CD14-positive monocyte (primary cell): Measurements from ENCODE around the gene SRPRB. TPM values are rescaled to one million over a fixed set of nuclear protein-coding genes. Genes with fewer than 3 reads are reported as not detected.
A peak's percentile ranks its signal among the peaks of the same experiment; 100 is the strongest.

ENCODE experiments used
- DNase-seq, 3 donors: peaks; one replicate each; pipeline ENCODE4 v3.0.0-alpha.2; 2011 to 2022
- H2AFZ ChIP-seq: 2 replicates; pipeline ENCODE4 v1.6.0; 2012; ENCODE audit warnings: mild to moderate bottlenecking, low read depth, low read length, inconsistent platforms; ENCODE audit not compliant: insufficient read depth, poor library complexity, severe bottlenecking
- H3K27ac ChIP-seq, 2 donors: 1 replicate in 1 of 2; 2 replicates in 1 of 2; pipeline ENCODE4 v1.5.1; 2012 to 2013; ENCODE audit warnings: low read length in 2 of 2, control low read depth in 1 of 2, inconsistent platforms in 1 of 2, low read depth in 1 of 2, mild to moderate bottlenecking in 1 of 2
- H3K27me3 ChIP-seq, 2 donors: one replicate each; pipeline versions ENCODE4 v1.6.0 to v1.6.1; 2011 to 2013; ENCODE audit warnings: low read length in 2 of 2; ENCODE audit not compliant: control insufficient read depth in 2 of 2, insufficient read depth in 2 of 2
- H3K36me3 ChIP-seq, 2 donors: replicated peaks in 1 of 2; 1 replicate in 1 of 2; 2 replicates in 1 of 2; pipeline versions ENCODE4 v1.5.1 to v1.6.1; 2012 to 2013; ENCODE audit warnings: low read length in 2 of 2, control low read depth in 1 of 2, inconsistent platforms in 1 of 2, mild to moderate bottlenecking in 1 of 2; ENCODE audit not compliant: insufficient read depth in 2 of 2, control insufficient read depth in 1 of 2
- H3K4me1 ChIP-seq, 2 donors: 1 replicate in 1 of 2; 2 replicates in 1 of 2; pipeline versions ENCODE4 v1.5.1 to v1.6.1; 2012 to 2013; ENCODE audit warnings: low read length in 2 of 2, control low read depth in 1 of 2, inconsistent platforms in 1 of 2, mild to moderate bottlenecking in 1 of 2, moderate library complexity in 1 of 2; ENCODE audit not compliant: insufficient read depth in 2 of 2, control insufficient read depth in 1 of 2
- H3K4me2 ChIP-seq: replicated peaks from 2 replicates; pipeline ENCODE3; 2012; ENCODE audit warnings: low read length, moderate library complexity, mild to moderate bottlenecking; ENCODE audit not compliant: poor library complexity, severe bottlenecking; ENCODE audit errors: extremely low read depth
- H3K4me3 ChIP-seq, 3 experiments: fragments of 200-600 bp in 1 of 3; sonication (generic) in 1 of 3; replicated peaks in 1 of 3; 1 replicate in 2 of 3; 2 replicates in 1 of 3; pipeline ENCODE4 v1.5.1; 2011 to 2013; ENCODE audit warnings: low read length in 3 of 3, mild to moderate bottlenecking in 3 of 3, control low read depth in 2 of 3, low read depth in 2 of 3, inconsistent platforms in 1 of 3, moderate library complexity in 1 of 3
- H3K79me2 ChIP-seq: 2 replicates; pipeline ENCODE4 v1.6.0; 2012; ENCODE audit warnings: mild to moderate bottlenecking, control low read depth, inconsistent platforms, low read length, moderate library complexity; ENCODE audit not compliant: insufficient read depth
- H3K9ac ChIP-seq: 2 replicates; pipeline ENCODE4 v1.6.0; 2017; ENCODE audit warnings: low read length, mild to moderate bottlenecking; ENCODE audit not compliant: insufficient read depth, poor library complexity, severe bottlenecking
- H3K9me3 ChIP-seq, 2 donors: replicated peaks in 1 of 2; 1 replicate in 1 of 2; 2 replicates in 1 of 2; pipeline versions ENCODE4 v1.5.1 to v1.6.1; 2012 to 2013; ENCODE audit warnings: low read length in 2 of 2, control low read depth in 1 of 2; ENCODE audit not compliant: control insufficient read depth in 1 of 2, insufficient read depth in 1 of 2
- H4K20me1 ChIP-seq: 2 replicates; pipeline ENCODE4 v1.6.0; 2012; ENCODE audit warnings: mild to moderate bottlenecking, low read length, control low read depth, moderate library complexity; ENCODE audit not compliant: insufficient read depth
- H3K27ac Mint-ChIP-seq, 7 donors: one replicate each; pipeline ENCODE4 v1.8.0; 2020; ENCODE audit warnings: mild to moderate bottlenecking in 7 of 7, mixed read lengths in 7 of 7, moderate library complexity in 6 of 7, inconsistent platforms in 2 of 7
- H3K27me3 Mint-ChIP-seq, 3 donors: one replicate each; pipeline ENCODE4 v1.8.0; 2021 to 2022; ENCODE audit warnings: low read depth in 3 of 3, mild to moderate bottlenecking in 3 of 3, mixed read lengths in 3 of 3, moderate library complexity in 3 of 3, inconsistent platforms in 1 of 3
- H3K36me3 Mint-ChIP-seq, 2 donors: one replicate each; pipeline ENCODE4 v1.8.0; 2020; ENCODE audit warnings: mixed read lengths in 2 of 2, inconsistent platforms in 1 of 2, mild to moderate bottlenecking in 1 of 2
- H3K4me1 Mint-ChIP-seq: one replicate; pipeline ENCODE4 v1.8.0; 2020; ENCODE audit warnings: mild to moderate bottlenecking, mixed read lengths
- H3K4me3 Mint-ChIP-seq, 2 donors: one replicate each; pipeline ENCODE4 v1.8.0; 2020; ENCODE audit warnings: mild to moderate bottlenecking in 2 of 2, mixed read lengths in 2 of 2, moderate library complexity in 1 of 2
- H3K9me3 Mint-ChIP-seq, 7 donors: one replicate each; pipeline ENCODE4 v1.8.0; 2020 to 2022; ENCODE audit warnings: mixed read lengths in 7 of 7, mild to moderate bottlenecking in 6 of 7, moderate library complexity in 6 of 7, inconsistent platforms in 2 of 7
- CTCF ChIP-seq: fragments of 200-600 bp; IDR thresholded peaks from one replicate; pipeline ENCODE4 v1.8.0; 2022; ENCODE audit warnings: antibody characterized with exemption, mild to moderate bottlenecking
- WGBS: methylation state at CpG from one replicate; pipeline ENCODE4 v1.1.5; 2013; ENCODE audit warnings: missing lambda C conversion rate; ENCODE audit not compliant: insufficient coverage; 5-methylcytosine and 5-hydroxymethylcytosine counted together
- intact Hi-C, 2 donors: fragments of 100-400 bp; cut with micrococcal nuclease; formaldehyde crosslinking; loops; one replicate each; pipeline versions ENCODE4 v1.15.0 to v1.15.1; 2023
- polyA plus RNA-seq, 3 donors: library from polyadenylated mRNA; depleted of rRNA in 1 of 3; unstranded in 2 of 3; stranded (reverse) in 1 of 3; fragments of 300-500 nt in 2 of 3; fragments of >200 nt in 1 of 3; fragmentation: Illumina TruSeq in 2 of 3; gene quantifications; 1 replicate in 2 of 3; 2 replicates in 1 of 3; pipeline ENCODE4 v1.2.3, GENCODE V29; 2012 to 2021

Gene SRPRB
- polyA plus RNA-seq, 3 donors: 6.1 to 30.6 (median 29.9) TPM

GRCh38 chr3:133833267-133833666 lies 27.7 kb downstream of the SRPRB start:
- Histone ChIP-seq H3K9ac (no peak overlapping the region), H3K4me2 (no peak overlapping the region), H3K27me3 (no peaks in the 10 kb centered on the region), H4K20me1 (no peaks in the 10 kb centered on the region), H3K79me2 (no peaks in the 10 kb centered on the region), H3K9me3 (no peaks in the 10 kb centered on the region), H3K4me1 (no peaks in the 10 kb centered on the region), H3K27ac (no peak overlapping the region), H2AFZ (no peak overlapping the region), H3K36me3 (no peaks in the 10 kb centered on the region), H3K4me3 (no peak overlapping the region)
- no peak for TF ChIP-seq CTCF
- Mint-ChIP-seq H3K4me3 (no peak overlapping the region), H3K27ac (no peak overlapping the region), H3K4me1 (no peaks in the 10 kb centered on the region), H3K9me3 (no peaks in the 10 kb centered on the region), H3K36me3 (no peaks in the 10 kb centered on the region), H3K27me3 (peaks cover 0 to 9% (median 0%) of the 10 kb centered on the region in 3 donors)
- intact Hi-C loops: no loop called here
- WGBS: 91% methylated on average over 5 of the region's 5 CpGs
- DNase-seq: no peak

GRCh38 chr3:133833880-133834620 lies 28.4 kb downstream of the SRPRB start:
- H3K4me1 Mint-ChIP-seq: no peaks in the 10 kb centered on the region
- H3K27ac Mint-ChIP-seq: peak overlapping the region in 1 of 7 donors; percentile 68
- H3K79me2 ChIP-seq: no peaks in the 10 kb centered on the region
- intact Hi-C loops: no loop called here
- WGBS: 96% methylated on average over 8 of the region's 13 CpGs
- no peaks in the 10 kb centered on the region for H3K4me1 ChIP-seq
- H3K4me3 Mint-ChIP-seq: no peak overlapping the region
- H3K4me3 ChIP-seq: no peak overlapping the region
- no peaks in the 10 kb centered on the region for H3K27me3 ChIP-seq
- no peak for DNase-seq
- no peak for TF ChIP-seq CTCF
- no peak overlapping the region for H3K9ac ChIP-seq
- peaks cover 0 to 9% (median 0%) of the 10 kb centered on the region in 3 donors for H3K27me3 Mint-ChIP-seq
- no peaks in the 10 kb centered on the region for H3K36me3 ChIP-seq
- no peak overlapping the region for H3K27ac ChIP-seq
- no peak overlapping the region for H2AFZ ChIP-seq
- H3K36me3 Mint-ChIP-seq: no peaks in the 10 kb centered on the region
- H3K9me3 Mint-ChIP-seq: no peaks in the 10 kb centered on the region
- H3K4me2 ChIP-seq: no peak overlapping the region
- H4K20me1 ChIP-seq: no peaks in the 10 kb centered on the region
- no peaks in the 10 kb centered on the region for H3K9me3 ChIP-seq
